Uterus (tissue), 2 donors: ENCODE data around the gene NEDD4L.

ENCODE experiments used
- POLR2A ChIP-seq, 2 donors: fragments of 450-650 bp; IDR thresholded peaks; one replicate each; pipeline ENCODE4 v1.6.1; 2016; ENCODE audit warnings: antibody characterized with exemption in 2 of 2, mild to moderate bottlenecking in 1 of 2, moderate library complexity in 1 of 2
- TF ChIP-seq, protein P1 (sequence below), 4 experiments: fragments of 200-600 bp in 2 of 4; fragments of 450-650 bp in 2 of 4; sonication (generic) in 2 of 4; IDR thresholded peaks; one replicate each; pipeline ENCODE4 v1.5.1; 2016 to 2019; ENCODE audit warnings: antibody characterized with exemption in 4 of 4, mild to moderate bottlenecking in 2 of 4, moderate library complexity in 1 of 4

DNA sequence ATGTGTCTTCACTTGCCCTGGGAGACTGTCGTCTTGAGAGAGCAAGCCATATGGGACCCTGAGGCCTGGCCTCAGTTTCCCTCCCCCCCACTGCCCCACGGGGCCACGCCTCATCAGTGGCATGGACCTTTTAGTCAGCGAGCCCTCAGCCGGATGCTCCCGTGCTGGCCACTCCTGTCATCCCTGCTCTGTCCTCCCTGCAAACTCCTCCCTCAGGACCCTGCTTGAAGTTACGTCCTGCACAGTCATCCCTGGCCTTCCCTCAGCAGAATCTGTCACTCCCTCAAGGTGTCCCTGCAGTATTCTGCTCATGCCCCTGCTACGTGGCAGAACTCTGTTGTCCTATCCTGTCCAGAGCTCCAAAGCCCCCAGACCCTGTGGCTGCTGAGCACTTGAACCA, 265.1 kb downstream of the NEDD4L start:
- TF ChIP-seq, protein P1, sequence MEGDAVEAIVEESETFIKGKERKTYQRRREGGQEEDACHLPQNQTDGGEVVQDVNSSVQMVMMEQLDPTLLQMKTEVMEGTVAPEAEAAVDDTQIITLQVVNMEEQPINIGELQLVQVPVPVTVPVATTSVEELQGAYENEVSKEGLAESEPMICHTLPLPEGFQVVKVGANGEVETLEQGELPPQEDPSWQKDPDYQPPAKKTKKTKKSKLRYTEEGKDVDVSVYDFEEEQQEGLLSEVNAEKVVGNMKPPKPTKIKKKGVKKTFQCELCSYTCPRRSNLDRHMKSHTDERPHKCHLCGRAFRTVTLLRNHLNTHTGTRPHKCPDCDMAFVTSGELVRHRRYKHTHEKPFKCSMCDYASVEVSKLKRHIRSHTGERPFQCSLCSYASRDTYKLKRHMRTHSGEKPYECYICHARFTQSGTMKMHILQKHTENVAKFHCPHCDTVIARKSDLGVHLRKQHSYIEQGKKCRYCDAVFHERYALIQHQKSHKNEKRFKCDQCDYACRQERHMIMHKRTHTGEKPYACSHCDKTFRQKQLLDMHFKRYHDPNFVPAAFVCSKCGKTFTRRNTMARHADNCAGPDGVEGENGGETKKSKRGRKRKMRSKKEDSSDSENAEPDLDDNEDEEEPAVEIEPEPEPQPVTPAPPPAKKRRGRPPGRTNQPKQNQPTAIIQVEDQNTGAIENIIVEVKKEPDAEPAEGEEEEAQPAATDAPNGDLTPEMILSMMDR (IDR thresholded peaks at IDR 0.05), result no peak
- TF ChIP-seq POLR2A (IDR thresholded peaks at IDR 0.05), result no peak
